Gastrocnemius medialis (tissue), 4 donors: ENCODE data around the gene VAMP3.

Source experiments
- POLR2A ChIP-seq, 2 donors: fragments of 450-650 bp; IDR thresholded peaks; one replicate each; pipeline ENCODE4 v1.6.1; 2017; ENCODE audit warnings: antibody characterized with exemption in 2 of 2, mild to moderate bottlenecking in 2 of 2, moderate library complexity in 2 of 2
- TF ChIP-seq, protein P1 (sequence below), 5 experiments: fragments of 450-650 bp in 3 of 5; fragments of 200-600 bp in 2 of 5; sonication (generic) in 2 of 5; IDR thresholded peaks in 4 of 5; conservative IDR thresholded peaks in 1 of 5; 1 replicate in 4 of 5; 2 replicates in 1 of 5; pipeline ENCODE4 v1.5.1; 2016 to 2019; ENCODE audit warnings: antibody characterized with exemption in 5 of 5, mild to moderate bottlenecking in 3 of 5, moderate library complexity in 3 of 5

DNA sequence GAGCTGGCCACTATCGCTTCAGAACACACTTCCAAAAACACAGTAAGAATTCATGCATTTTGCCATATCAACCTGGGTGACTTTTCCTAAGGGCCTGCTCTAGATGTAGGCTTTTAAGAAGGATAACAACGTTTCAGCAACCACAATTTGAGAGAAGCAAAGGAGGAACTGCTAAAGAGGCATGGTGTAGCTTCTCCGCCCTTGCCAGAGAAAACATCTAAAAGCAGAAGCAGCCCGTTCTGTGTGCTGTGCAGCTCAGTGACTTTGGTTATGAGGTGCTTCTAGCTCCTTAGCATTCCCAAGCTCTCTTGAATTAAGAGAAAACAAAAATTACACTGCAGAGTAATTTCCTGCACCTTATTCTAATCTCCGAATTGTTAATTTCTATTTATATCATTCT, 15.7 kb downstream of the VAMP3 start:
- TF ChIP-seq, protein P1, sequence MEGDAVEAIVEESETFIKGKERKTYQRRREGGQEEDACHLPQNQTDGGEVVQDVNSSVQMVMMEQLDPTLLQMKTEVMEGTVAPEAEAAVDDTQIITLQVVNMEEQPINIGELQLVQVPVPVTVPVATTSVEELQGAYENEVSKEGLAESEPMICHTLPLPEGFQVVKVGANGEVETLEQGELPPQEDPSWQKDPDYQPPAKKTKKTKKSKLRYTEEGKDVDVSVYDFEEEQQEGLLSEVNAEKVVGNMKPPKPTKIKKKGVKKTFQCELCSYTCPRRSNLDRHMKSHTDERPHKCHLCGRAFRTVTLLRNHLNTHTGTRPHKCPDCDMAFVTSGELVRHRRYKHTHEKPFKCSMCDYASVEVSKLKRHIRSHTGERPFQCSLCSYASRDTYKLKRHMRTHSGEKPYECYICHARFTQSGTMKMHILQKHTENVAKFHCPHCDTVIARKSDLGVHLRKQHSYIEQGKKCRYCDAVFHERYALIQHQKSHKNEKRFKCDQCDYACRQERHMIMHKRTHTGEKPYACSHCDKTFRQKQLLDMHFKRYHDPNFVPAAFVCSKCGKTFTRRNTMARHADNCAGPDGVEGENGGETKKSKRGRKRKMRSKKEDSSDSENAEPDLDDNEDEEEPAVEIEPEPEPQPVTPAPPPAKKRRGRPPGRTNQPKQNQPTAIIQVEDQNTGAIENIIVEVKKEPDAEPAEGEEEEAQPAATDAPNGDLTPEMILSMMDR (IDR thresholded peaks at IDR 0.05 in 4 of 5, conservative IDR thresholded peaks at IDR 0.05 in 1 of 5) = no peak
- no peak for TF ChIP-seq POLR2A (IDR thresholded peaks at IDR 0.05)
